SK-N-SH treated with all-trans-retinoic acid at 6 μM for 48 hours (cell line): ENCODE results near the gene UROC1.

Experiments used
- ATAC-seq: fragments of 200-7000 bp; cut with Tn5 transposase; 3 replicates; pipeline ENCODE4 v1.9.1; 2020; ENCODE audit warnings: mild to moderate bottlenecking, moderate library complexity
- ARNTL ChIP-seq: fragments of 450-650 bp; formaldehyde crosslinking; IDR thresholded peaks from 2 replicates; pipeline ENCODE4 v1.5.0; 2020; ENCODE audit warnings: low read depth, mild to moderate bottlenecking, moderate library complexity, borderline replicate concordance
- CSDC2 ChIP-seq: fragments of 250-450 bp; sonication (Bioruptor Pico); IDR thresholded peaks from 2 replicates; pipeline ENCODE4 v1.5.0; 2020; ENCODE audit warnings: mild to moderate bottlenecking, moderate library complexity
- CSRNP3 ChIP-seq: fragments of 250-450 bp; sonication (Bioruptor Pico); IDR thresholded peaks from 2 replicates; pipeline ENCODE4 v1.5.1; 2021; ENCODE audit warnings: mild to moderate bottlenecking, moderate library complexity
- ESRRG ChIP-seq: fragments of 250-450 bp; sonication (Bioruptor Pico); IDR thresholded peaks from 2 replicates; pipeline ENCODE4 v1.6.1; 2021; ENCODE audit warnings: mild to moderate bottlenecking
- GLIS3 ChIP-seq: fragments of 250-450 bp; sonication (Bioruptor Pico); IDR thresholded peaks from 2 replicates; pipeline ENCODE4 v1.5.0; 2020; ENCODE audit warnings: mild to moderate bottlenecking, moderate library complexity
- ISL1 ChIP-seq: fragments of 250-450 bp; sonication (Bioruptor Pico); IDR thresholded peaks from 2 replicates; pipeline ENCODE4 v2.1.2; 2022; ENCODE audit warnings: mild to moderate bottlenecking, moderate library complexity
- OSR1 ChIP-seq: fragments of 250-450 bp; sonication (Bioruptor Pico); IDR thresholded peaks from 2 replicates; pipeline ENCODE4 v1.8.0; 2022; ENCODE audit warnings: moderate library complexity, mild to moderate bottlenecking, inconsistent platforms
- PATZ1 ChIP-seq: fragments of 250-450 bp; sonication (Bioruptor Pico); IDR thresholded peaks from 2 replicates; pipeline ENCODE4 v1.8.0; 2020; ENCODE audit warnings: mild to moderate bottlenecking, moderate library complexity, borderline replicate concordance
- POU6F1 ChIP-seq: fragments of 250-450 bp; sonication (Bioruptor Pico); IDR thresholded peaks from 2 replicates; pipeline ENCODE4 v1.8.0; 2021; ENCODE audit warnings: low read depth, mild to moderate bottlenecking, moderate library complexity, borderline replicate concordance
- PPARA ChIP-seq: fragments of 250-450 bp; sonication (Bioruptor Pico); IDR thresholded peaks from 2 replicates; pipeline ENCODE4 v1.5.0; 2020; ENCODE audit warnings: mild to moderate bottlenecking, borderline replicate concordance
- RARB ChIP-seq: fragments of 250-450 bp; sonication (Bioruptor Pico); IDR thresholded peaks from 2 replicates; pipeline ENCODE4 v1.8.0; 2021; ENCODE audit warnings: mild to moderate bottlenecking, moderate library complexity
- SNAI2 ChIP-seq: fragments of 250-450 bp; sonication (Bioruptor Pico); IDR thresholded peaks from 2 replicates; pipeline ENCODE4 v1.5.0; 2020; ENCODE audit warnings: mild to moderate bottlenecking, moderate library complexity
- TCF4 ChIP-seq: fragments of 250-450 bp; sonication (Bioruptor Pico); IDR thresholded peaks from 2 replicates; pipeline ENCODE4 v1.8.0; 2021; ENCODE audit warnings: mild to moderate bottlenecking, moderate library complexity, borderline replicate concordance
- TOX ChIP-seq: fragments of 250-450 bp; sonication (Bioruptor Pico); IDR thresholded peaks from 2 replicates; pipeline ENCODE4 v1.8.0; 2021; ENCODE audit warnings: mild to moderate bottlenecking, moderate library complexity, borderline replicate concordance
- TSHZ2 ChIP-seq: fragments of 250-450 bp; sonication (Bioruptor Pico); IDR thresholded peaks from 2 replicates; pipeline ENCODE4 v1.5.0; 2020; ENCODE audit warnings: mild to moderate bottlenecking, moderate library complexity
- ZC3H10 ChIP-seq: fragments of 250-450 bp; sonication (Bioruptor Pico); IDR thresholded peaks from 2 replicates; pipeline ENCODE4 v1.5.1; 2021; ENCODE audit warnings: mild to moderate bottlenecking, moderate library complexity
- ZFP30 ChIP-seq: fragments of 450-650 bp; formaldehyde crosslinking; IDR thresholded peaks from 2 replicates; pipeline ENCODE4 v1.5.0; 2022; ENCODE audit warnings: mild to moderate bottlenecking, moderate library complexity
- ZNF565 ChIP-seq: fragments of 450-650 bp; formaldehyde crosslinking; conservative IDR thresholded peaks from 2 replicates; pipeline ENCODE4 v1.5.0; 2020; ENCODE audit warnings: low read depth, mild to moderate bottlenecking, moderate library complexity
- ZNF70 ChIP-seq: fragments of 450-650 bp; formaldehyde crosslinking; IDR thresholded peaks from 2 replicates; pipeline ENCODE4 v1.5.0; 2020; ENCODE audit warnings: mild to moderate bottlenecking, moderate library complexity
- ZNF8 ChIP-seq: fragments of 450-650 bp; formaldehyde crosslinking; IDR thresholded peaks from 2 replicates; pipeline ENCODE4 v1.5.0; 2020; ENCODE audit warnings: mild to moderate bottlenecking, moderate library complexity

Gene UROC1

GRCh38 chr3:126503701-126504100 lies 13.9 kb downstream of the UROC1 start:
- ATAC-seq: no peak
- TF ChIP-seq PPARA (CRISPR knock-in tag): no peak
- TF ChIP-seq TOX (CRISPR knock-in tag): no peak
- TF ChIP-seq SNAI2: no peak
- no peak for TF ChIP-seq ZNF70 (CRISPR knock-in tag)
- TF ChIP-seq CSRNP3 (CRISPR knock-in tag): no peak
- TF ChIP-seq TCF4: no peak
- TF ChIP-seq ZC3H10 (CRISPR knock-in tag): no peak
- TF ChIP-seq TSHZ2 (CRISPR knock-in tag): no peak
- no peak for TF ChIP-seq ZNF8 (CRISPR knock-in tag)
- TF ChIP-seq PATZ1: no peak
- TF ChIP-seq CSDC2 (CRISPR knock-in tag): no peak

GRCh38 chr3:126502656-126503055 lies 14.9 kb downstream of the UROC1 start:
- no peak for ATAC-seq
- TF ChIP-seq TCF4 (no peak), OSR1 (CRISPR knock-in tag) (no peak), ZNF8 (CRISPR knock-in tag) (no peak), ZNF70 (CRISPR knock-in tag) (no peak), TSHZ2 (CRISPR knock-in tag) (no peak), TOX (CRISPR knock-in tag) (no peak), ZFP30 (CRISPR knock-in tag) (no peak), PPARA (CRISPR knock-in tag) (no peak)

- TF ChIP-seq POU6F1 (CRISPR knock-in tag): no peak
- TF ChIP-seq ZNF565: no peak
- TF ChIP-seq ESRRG (CRISPR knock-in tag): no peak
- TF ChIP-seq ZNF70 (CRISPR knock-in tag): no peak
- no peak for TF ChIP-seq TCF4
- TF ChIP-seq SNAI2: no peak
- no peak for TF ChIP-seq CSRNP3 (CRISPR knock-in tag)
- no peak for TF ChIP-seq PPARA (CRISPR knock-in tag)
- TF ChIP-seq ISL1: no peak
- no peak for TF ChIP-seq PATZ1
- no peak for TF ChIP-seq RARB (CRISPR knock-in tag)
- TF ChIP-seq OSR1 (CRISPR knock-in tag): no peak
- TF ChIP-seq ZNF8 (CRISPR knock-in tag): no peak
- TF ChIP-seq GLIS3 (CRISPR knock-in tag): no peak
- TF ChIP-seq TOX (CRISPR knock-in tag): no peak
- no peak for TF ChIP-seq ARNTL (CRISPR knock-in tag)
- no peak for ATAC-seq
Observed at GRCh38 chr3:126501736-126502135, 15.8 kb downstream of the UROC1 start.
